ENCODE data around the gene CD68.
A peak's percentile ranks its signal among the peaks of the same experiment; 100 is the strongest.
"Not testable (repeated sequence)": the region's sequence is repeated elsewhere in the genome, so short reads cannot be mapped to it uniquely, and the experiment has no call there.

Gene CD68

DNA sequence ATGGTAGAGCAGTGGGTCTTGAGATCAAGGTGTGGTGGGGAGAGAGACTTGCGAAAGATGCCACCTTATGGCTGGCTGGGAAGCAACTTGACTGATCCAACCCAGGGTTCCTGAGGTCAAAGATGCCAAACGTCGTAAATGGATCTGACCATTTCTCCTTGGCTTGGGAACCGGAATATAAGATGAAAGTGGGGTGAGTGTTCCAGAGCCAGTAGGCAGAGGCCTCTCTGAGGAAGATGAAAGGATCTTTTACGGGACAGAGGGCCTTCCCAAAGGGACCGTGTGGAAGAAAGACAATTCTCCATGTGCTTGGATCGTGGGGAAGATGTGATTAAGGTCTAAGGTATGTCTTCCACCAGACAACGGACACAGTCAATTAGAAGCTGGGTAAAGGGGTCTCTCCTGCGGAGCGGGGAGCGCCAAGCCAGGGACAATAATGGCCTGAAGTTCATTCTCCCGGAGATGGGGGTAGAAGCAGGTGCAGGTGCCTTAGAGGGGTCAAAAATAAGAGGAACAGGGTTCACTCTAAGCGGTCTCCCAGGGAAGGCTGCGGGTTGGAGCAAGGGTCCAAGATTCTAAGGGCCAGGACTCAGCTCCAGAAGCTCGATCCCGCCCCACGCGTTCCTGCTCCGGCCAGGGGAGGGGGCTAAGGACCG lies 34.5 kb downstream of the CD68 start:
- no peak for DNase-seq

DNA sequence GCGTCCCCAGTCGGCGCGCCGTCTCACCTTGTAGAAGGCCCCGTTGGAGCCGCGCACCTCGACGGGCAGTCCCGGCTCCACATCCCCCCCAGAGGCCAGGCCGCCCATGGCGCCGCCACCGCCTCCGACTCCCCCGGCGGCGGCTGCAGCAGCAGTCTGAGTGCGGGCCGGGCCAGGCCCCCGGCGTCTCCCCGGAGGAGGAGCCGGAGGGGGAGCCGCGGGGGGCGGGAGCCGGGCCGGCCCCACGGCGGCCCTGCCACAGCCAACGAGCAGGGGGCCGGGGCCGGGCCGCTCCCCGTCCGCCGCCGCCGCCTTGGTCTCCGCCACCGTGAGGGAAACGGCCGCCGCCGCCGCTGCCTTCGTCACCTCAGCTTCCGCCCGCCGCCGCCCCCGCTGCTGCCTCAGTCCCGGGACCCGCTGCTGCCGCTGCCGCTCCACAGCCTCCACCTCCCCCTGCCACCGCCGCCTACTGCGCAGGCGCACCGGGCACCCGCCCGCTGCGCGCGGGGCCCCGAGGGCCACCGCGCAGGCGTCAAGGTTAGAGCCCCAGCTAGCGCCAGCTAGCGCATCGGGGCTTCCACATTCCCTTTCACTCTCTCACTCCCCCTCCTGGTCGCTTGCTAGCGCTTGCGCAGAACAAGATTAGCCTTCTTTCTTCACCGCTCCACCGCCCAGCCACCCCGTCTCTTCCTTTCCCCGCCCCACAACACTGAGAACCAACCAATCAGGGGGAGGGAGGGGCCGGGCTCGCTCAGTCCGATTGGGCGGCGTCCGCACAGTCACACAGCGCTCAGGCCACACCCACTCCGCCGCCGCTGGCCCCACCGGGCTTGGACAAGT lies 35.2 kb downstream of the CD68 start, which contains the start of gene FXR2:
TSS of gene FXR2 (minus strand) at position 473 of the 840 bp plus-strand sequence. CDS start at position 108, 365 bp downstream.
- DNase-seq, result peak; percentile 99

DNA sequence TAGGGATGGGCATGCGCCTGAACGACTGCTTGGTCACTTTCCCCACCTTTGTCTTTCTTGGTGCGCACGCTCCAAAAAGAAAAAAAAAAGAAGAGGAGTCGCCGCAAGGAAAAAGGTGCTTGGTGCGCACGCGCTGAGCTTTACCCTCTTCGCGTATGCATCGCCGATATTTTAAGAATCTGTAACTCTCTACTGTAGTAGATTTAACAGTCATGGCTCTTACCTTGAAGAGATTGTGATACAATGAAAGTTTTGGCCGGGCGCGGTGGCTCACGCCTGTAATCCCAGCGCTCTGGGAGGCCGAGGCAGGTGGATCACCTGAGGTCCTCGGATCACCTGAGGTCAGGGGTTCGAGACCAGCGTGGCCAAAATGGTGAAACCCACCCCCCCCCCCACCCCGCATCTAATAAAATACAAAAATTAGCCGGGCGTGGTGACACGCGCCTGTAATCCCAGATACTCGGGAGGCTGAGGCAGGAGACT lies 35.9 kb downstream of the CD68 start:
- no peak for DNase-seq

DNA sequence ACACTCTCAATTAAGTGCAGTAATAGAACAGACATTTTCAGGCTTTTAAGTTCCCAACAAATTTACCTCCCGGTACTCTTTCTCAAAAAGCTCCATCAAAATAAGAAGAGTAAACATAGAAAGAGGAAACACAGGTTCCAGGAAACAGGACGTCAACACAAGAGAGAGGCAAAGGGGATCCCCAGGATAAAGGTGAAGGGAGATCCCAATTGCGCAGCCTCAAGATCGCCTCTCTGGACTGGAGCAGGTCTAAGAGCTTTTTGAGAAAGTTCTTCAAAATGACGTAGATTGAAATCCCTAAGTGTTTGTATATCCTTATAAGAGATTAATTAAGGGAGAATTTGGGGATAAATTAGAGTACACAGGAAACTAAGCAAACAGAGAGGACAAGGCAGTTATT lies 39.2 kb downstream of the CD68 start:
- no peak for DNase-seq

DNA sequence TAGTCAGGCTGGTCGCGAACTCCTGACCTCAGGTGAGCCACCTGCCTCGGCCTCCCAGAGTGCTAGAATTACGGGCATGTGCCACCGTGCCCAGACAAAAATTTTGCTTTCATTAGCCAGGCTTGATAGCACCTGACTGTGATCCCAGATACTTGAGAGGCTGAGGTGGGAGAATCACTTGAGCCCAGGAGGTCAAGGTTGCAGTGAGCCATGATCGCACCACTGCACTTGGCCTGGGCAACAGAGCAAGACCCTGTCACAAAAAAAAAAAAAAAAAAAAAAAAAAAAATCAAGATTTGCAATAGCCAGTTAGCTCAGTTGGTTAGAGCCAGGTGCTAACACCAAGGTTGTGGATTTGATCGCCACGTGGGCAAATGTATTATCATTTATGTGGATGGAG lies 41.4 kb downstream of the CD68 start:
- DNase-seq, result no peak

DNA sequence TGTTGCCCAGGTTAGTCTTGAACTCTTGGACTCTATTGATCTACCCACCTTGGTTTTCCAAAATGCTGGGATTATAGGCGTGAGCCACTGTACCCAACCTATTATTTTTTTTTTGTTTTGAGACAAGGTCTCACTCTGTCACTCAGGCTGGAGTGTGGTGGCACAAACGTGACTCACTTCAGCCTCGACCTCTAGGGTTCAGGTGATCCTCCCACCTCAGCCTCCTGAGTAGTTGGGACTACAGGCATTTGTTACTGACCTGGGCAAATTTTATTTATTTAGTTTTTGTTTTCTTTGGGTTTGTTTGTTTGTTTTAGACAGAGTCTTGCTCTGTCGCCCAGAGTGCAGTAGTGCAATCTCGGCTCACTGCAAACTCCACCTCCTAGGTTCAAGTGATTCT lies 44.2 kb downstream of the CD68 start:
- no peak for DNase-seq

DNA sequence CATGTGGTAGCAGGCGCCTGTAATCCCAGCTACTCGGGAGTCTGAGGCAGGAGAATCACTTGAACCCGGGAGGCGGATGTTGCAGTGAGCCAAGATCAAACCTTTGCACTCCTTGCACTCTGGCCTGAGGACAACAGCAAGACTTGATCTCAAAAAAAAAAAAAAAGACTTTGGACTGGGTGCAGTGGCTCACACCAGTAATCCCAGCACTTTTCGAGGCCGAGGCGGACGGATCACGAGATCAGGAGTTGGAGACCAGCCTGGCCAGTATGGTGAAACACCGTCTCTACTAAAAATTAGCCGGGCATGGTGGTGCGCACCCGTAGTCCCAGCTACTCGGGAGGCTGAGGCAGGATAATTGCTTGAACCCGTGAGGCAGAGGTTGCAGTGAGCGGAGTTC lies 46.3 kb downstream of the CD68 start:
- DNase-seq, result not testable (repeated sequence)

DNA sequence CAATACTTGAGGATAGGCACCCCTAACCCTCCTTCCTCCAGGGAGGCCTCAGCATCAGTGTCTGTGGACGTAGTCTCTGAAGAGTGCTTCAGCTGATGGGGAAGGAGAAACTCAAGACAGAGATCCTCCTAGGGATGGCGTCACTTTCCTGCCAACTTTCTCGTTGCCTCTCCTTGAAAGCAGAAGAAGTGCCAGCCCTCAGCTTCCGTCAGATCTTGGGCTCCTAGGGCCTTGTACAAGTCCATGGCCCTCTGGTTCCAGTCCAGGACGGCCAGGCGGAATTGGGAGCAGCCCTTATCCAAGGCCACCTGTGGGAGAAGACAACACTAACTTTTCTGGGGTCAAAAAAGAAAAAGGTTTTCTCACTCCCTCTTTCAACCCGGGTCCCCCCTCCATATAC lies 46.9 kb downstream of the CD68 start:
- no peak for DNase-seq

DNA sequence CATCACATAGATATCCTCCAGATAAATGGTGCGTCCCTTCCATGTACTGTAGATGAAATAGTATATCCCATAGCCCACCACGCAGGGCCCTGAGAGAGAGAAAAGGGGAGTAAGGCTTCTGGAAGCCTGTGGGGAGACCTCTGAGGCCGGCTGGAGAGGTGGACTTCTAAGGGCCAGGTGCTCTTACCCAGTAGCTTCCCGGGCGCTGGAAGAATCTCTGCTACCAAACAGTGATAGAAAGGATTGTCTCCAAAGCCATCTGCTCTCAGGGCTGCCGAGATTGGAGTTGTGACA lies 47.5 kb downstream of the CD68 start:
- no peak for DNase-seq

DNA sequence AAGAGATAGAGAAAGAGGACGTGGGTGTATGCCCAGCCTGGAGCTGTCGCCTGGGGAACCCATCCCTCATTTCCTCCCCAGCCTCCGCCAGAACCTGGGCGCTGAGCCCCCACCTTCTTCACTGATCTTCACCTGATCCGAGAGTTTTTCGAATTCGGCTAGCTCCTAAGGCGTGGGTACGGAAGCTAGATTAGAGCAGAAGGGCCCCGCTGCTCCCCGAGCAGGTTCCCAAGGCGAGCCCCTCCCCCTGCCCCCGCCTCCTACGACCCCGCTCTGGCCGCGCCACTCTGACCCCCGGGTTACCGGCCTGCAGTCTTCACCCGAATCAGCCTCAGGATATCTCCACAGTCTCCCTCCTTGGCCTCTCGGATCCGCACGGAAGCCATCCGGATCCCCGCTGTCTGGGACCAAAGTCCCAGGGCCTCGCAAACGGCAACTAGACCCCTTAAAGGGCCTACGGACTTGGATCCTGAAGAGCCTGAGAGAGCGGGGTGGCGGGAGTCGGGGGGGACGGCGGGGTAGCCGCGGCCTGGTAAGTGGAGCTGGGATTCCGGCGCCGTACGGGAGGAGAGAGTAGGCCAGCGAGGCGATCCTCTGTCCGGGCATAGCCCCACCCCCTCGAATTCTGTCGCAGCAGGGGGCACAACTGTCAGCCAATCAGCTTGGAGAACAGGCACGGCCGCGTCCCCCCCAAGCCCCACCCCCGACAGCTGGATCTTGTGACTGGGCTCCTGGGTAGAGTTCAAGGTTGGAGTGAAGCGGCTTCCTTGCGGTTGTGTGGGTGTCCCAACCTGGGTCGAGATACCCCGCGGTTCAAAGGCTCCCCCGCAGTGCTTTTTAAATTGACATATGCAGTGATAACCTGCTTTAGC lies 48.0 kb downstream of the CD68 start, which contains the start of gene SAT2:
TSS of gene SAT2 (minus strand) at position 572 of the 872 bp plus-strand sequence. CDS start at position 386, 186 bp downstream.
- peak; percentile 84 for DNase-seq

DNA sequence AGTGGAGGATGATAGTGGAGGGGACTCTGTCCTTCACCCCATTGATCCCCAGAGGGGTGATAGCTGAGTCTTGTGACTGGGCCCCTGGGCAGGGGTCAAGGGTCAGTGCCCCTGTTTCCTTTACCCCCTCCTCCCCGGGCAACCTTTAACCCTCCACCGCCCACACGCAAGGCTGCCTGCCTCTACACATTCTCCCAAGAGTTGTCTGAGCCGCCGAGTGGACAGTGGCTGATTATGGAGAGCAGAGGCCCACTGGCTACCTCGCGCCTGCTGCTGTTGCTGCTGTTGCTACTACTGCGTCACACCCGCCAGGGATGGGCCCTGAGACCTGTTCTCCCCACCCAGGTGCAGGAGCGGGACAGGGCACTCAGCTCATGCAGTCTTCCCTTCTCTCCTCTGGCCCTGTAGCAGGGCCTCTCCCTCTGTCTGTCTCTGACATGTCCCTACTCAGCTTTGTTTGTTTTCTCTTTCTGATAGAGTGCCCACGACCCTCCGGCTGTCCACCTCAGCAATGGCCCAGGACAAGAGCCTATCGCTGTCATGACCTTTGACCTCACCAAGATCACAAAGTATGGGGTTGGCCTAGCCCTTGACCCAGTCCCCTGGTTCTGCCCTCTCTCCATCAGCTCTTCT lies 50.6 kb downstream of the CD68 start, which contains the start of gene SHBG:
TSS of gene SHBG (plus strand) at position 197 of the 633 bp plus-strand sequence. CDS start at position 235, 38 bp downstream.
- DNase-seq, result no peak

All from NCI-H1436 (cell line).